ENCODE measurements around the gene METTL25. TPM values are rescaled to one million over a fixed set of nuclear protein-coding genes. Genes with fewer than 3 reads are reported as not detected.

Gene METTL25
- total RNA-seq, 4 donors from 2014 or later = 13.7 to 32.3 (median 24.7) TPM

- ATAC-seq = no peak
- no peaks in the 10 kb centered on the region for H3K4me1 ChIP-seq
- no peaks in the 10 kb centered on the region for H3K36me3 ChIP-seq
- H3K9me3 ChIP-seq = peaks cover 0 to 15% (median 0%) of the 10 kb centered on the region in 3 donors
- no peak overlapping the region for H3K27ac ChIP-seq
- no peak overlapping the region for H3K4me3 ChIP-seq
- WGBS, 2 donors (ENCODE audit: low coverage in 1 of 2) = 81 to 82% methylated on average over 3 of the region's 3 CpGs
- H3K27me3 ChIP-seq = no peaks in the 10 kb centered on the region
- TF ChIP-seq POLR2AphosphoS5 (IDR thresholded peaks at IDR 0.05) (no peak), EP300 (IDR thresholded peaks at IDR 0.05) (no peak), POLR2A (IDR thresholded peaks at IDR 0.05) (no peak), CTCF (IDR thresholded peaks at IDR 0.05) (no peak)
Measured at GRCh38 chr12:82480606-82481005, 122.3 kb downstream of the METTL25 start.

- TF ChIP-seq POLR2AphosphoS5 (IDR thresholded peaks at IDR 0.05) = no peak
- H3K27ac ChIP-seq = no peak overlapping the region
- WGBS, 2 donors (ENCODE audit: low coverage in 1 of 2) = 50 to 53% methylated on average over 2 of the region's 2 CpGs
- H3K4me3 ChIP-seq = no peak overlapping the region
- H3K27me3 ChIP-seq = no peaks in the 10 kb centered on the region
- no peak for ATAC-seq
- no peaks in the 10 kb centered on the region for H3K36me3 ChIP-seq
- H3K9me3 ChIP-seq = peaks cover 0 to 20% (median 0%) of the 10 kb centered on the region in 3 donors
- H3K4me1 ChIP-seq = no peaks in the 10 kb centered on the region
Measured at GRCh38 chr12:82481954-82482353, 123.6 kb downstream of the METTL25 start.

GRCh38 chr12:82486524-82487235, 128.4 kb downstream of the METTL25 start:
- WGBS, 2 donors (ENCODE audit: low coverage in 1 of 2) = 82 to 96% methylated on average over 2 of the region's 2 CpGs
- Histone ChIP-seq H3K36me3 (no peaks in the 10 kb centered on the region), H3K27me3 (no peaks in the 10 kb centered on the region), H3K27ac (no peak overlapping the region), H3K4me3 (no peak overlapping the region), H3K9me3 (peaks cover 0 to 41% (median 0%) of the 10 kb centered on the region in 3 donors), H3K4me1 (no peaks in the 10 kb centered on the region)
- TF ChIP-seq POLR2A (IDR thresholded peaks at IDR 0.05) (no peak), EP300 (IDR thresholded peaks at IDR 0.05) (no peak), POLR2AphosphoS5 (IDR thresholded peaks at IDR 0.05) (no peak), CTCF (IDR thresholded peaks at IDR 0.05) (no peak)
- ATAC-seq = no peak

GRCh38 chr12:82504409-82504808, 146.1 kb downstream of the METTL25 start:
- WGBS, 2 donors (ENCODE audit: low coverage in 1 of 2) = 38 to 69% methylated on average over 2 to 4 of the region's 4 CpGs
- TF ChIP-seq CTCF (IDR thresholded peaks at IDR 0.05) (no peak), POLR2A (IDR thresholded peaks at IDR 0.05) (no peak), POLR2AphosphoS5 (IDR thresholded peaks at IDR 0.05) (no peak), EP300 (IDR thresholded peaks at IDR 0.05) (no peak)
- no peak for ATAC-seq
- Histone ChIP-seq H3K9me3 (no peaks in the 10 kb centered on the region), H3K27ac (no peak overlapping the region), H3K4me3 (no peak overlapping the region), H3K27me3 (no peaks in the 10 kb centered on the region), H3K36me3 (no peaks in the 10 kb centered on the region), H3K4me1 (no peaks in the 10 kb centered on the region)

- H3K36me3 ChIP-seq = no peaks in the 10 kb centered on the region
- no peak overlapping the region for H3K27ac ChIP-seq
- ATAC-seq = no peak
- WGBS, 2 donors (ENCODE audit: low coverage in 1 of 2) = 66 to 90% methylated on average over 2 to 3 of the region's 3 CpGs
- H3K4me1 ChIP-seq = peaks cover 0 to 4% (median 0%) of the 10 kb centered on the region in 3 donors
- H3K9me3 ChIP-seq = no peaks in the 10 kb centered on the region
- TF ChIP-seq EP300 (IDR thresholded peaks at IDR 0.05) (no peak), POLR2A (IDR thresholded peaks at IDR 0.05) (no peak), POLR2AphosphoS5 (IDR thresholded peaks at IDR 0.05) (no peak), CTCF (IDR thresholded peaks at IDR 0.05) (no peak)
- no peak overlapping the region for H3K4me3 ChIP-seq
- no peaks in the 10 kb centered on the region for H3K27me3 ChIP-seq
Measured at GRCh38 chr12:82505150-82505549, 146.8 kb downstream of the METTL25 start.
